ENCODE results near the gene SMYD4.

DNA sequence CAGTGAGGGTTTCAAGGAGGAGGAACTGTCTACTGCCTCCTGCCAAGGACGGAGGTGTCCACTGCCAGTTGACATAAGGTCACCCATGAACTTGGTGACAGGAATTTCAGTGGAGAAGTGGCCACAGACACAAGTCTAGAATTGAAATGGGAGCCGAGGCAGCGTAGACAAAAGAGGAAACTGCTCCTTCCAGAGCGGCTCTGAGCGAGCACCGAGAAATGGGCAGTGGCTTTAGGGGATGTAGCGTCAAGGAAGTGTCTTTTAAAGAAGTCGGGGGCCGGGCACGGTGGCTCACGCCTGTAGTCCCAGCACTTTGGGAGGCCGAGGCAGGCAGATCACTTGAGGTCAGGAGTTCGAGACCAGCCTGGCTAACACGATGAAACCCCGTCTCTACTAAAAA, 70.9 kb downstream of the SMYD4 start:
- TF ChIP-seq EZH2 (IDR thresholded peaks at IDR 0.05; ENCODE audit: low read length, unreplicated experiment) (no peak), EZH2phosphoT487 (IDR thresholded peaks at IDR 0.05; ENCODE audit: borderline replicate concordance, low read length) (no peak)
- TF ChIP-seq, protein P1, sequence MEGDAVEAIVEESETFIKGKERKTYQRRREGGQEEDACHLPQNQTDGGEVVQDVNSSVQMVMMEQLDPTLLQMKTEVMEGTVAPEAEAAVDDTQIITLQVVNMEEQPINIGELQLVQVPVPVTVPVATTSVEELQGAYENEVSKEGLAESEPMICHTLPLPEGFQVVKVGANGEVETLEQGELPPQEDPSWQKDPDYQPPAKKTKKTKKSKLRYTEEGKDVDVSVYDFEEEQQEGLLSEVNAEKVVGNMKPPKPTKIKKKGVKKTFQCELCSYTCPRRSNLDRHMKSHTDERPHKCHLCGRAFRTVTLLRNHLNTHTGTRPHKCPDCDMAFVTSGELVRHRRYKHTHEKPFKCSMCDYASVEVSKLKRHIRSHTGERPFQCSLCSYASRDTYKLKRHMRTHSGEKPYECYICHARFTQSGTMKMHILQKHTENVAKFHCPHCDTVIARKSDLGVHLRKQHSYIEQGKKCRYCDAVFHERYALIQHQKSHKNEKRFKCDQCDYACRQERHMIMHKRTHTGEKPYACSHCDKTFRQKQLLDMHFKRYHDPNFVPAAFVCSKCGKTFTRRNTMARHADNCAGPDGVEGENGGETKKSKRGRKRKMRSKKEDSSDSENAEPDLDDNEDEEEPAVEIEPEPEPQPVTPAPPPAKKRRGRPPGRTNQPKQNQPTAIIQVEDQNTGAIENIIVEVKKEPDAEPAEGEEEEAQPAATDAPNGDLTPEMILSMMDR (conservative IDR thresholded peaks at IDR 0.05; ENCODE audit: low read depth, low read length) = no peak

Measured in PC-3 (cell line).